Measurements from ENCODE around the gene GNAT3. TPM values are rescaled to one million over a fixed set of nuclear protein-coding genes. Genes with fewer than 3 reads are reported as not detected.

Gene GNAT3
- total RNA-seq, 1 donor from 2014 or later: not detected

GRCh38 chr7:80472491-80473200, 39.2 kb downstream of the GNAT3 start:
- no peak overlapping the region for H3K4me3 Mint-ChIP-seq
- H3K4me1 Mint-ChIP-seq (ENCODE audit: low read depth): no peaks in the 10 kb centered on the region
- peaks cover 2% of the 10 kb centered on the region for H3K27me3 Mint-ChIP-seq (ENCODE audit: insufficient read depth)
- intact Hi-C loops (cut with micrococcal nuclease): no loop called here
- DNase-seq (ENCODE audit: low spot score): no peak
- H3K27ac Mint-ChIP-seq: no peak overlapping the region
- H3K9me3 Mint-ChIP-seq: no peaks in the 10 kb centered on the region
- no peaks in the 10 kb centered on the region for H3K36me3 Mint-ChIP-seq (ENCODE audit: low read depth)

- H3K4me1 Mint-ChIP-seq (ENCODE audit: low read depth): no peaks in the 10 kb centered on the region
- no peaks in the 10 kb centered on the region for H3K9me3 Mint-ChIP-seq
- H3K4me3 Mint-ChIP-seq: no peak overlapping the region
- H3K36me3 Mint-ChIP-seq (ENCODE audit: low read depth): no peaks in the 10 kb centered on the region
- DNase-seq (ENCODE audit: low spot score): no peak
- intact Hi-C loops (cut with micrococcal nuclease): no loop called here
- peaks cover 4% of the 10 kb centered on the region for H3K27me3 Mint-ChIP-seq (ENCODE audit: insufficient read depth)
- H3K27ac Mint-ChIP-seq: no peak overlapping the region
Measured at GRCh38 chr7:80468931-80469714, 42.7 kb downstream of the GNAT3 start.

GRCh38 chr7:80467069-80467468, 44.8 kb downstream of the GNAT3 start:
- H3K9me3 Mint-ChIP-seq: no peaks in the 10 kb centered on the region
- H3K27ac Mint-ChIP-seq: no peak overlapping the region
- H3K4me3 Mint-ChIP-seq: no peak overlapping the region
- no peak for DNase-seq (ENCODE audit: low spot score)
- intact Hi-C loops (cut with micrococcal nuclease): no loop called here
- H3K27me3 Mint-ChIP-seq (ENCODE audit: insufficient read depth): peaks cover 3% of the 10 kb centered on the region
- H3K4me1 Mint-ChIP-seq (ENCODE audit: low read depth): no peaks in the 10 kb centered on the region
- H3K36me3 Mint-ChIP-seq (ENCODE audit: low read depth): no peaks in the 10 kb centered on the region

GRCh38 chr7:80466636-80467035, 45.2 kb downstream of the GNAT3 start:
- H3K4me3 Mint-ChIP-seq: no peak overlapping the region
- intact Hi-C loops (cut with micrococcal nuclease): no loop called here
- no peaks in the 10 kb centered on the region for H3K9me3 Mint-ChIP-seq
- H3K4me1 Mint-ChIP-seq (ENCODE audit: low read depth): no peaks in the 10 kb centered on the region
- H3K36me3 Mint-ChIP-seq (ENCODE audit: low read depth): no peaks in the 10 kb centered on the region
- peaks cover 1% of the 10 kb centered on the region for H3K27me3 Mint-ChIP-seq (ENCODE audit: insufficient read depth)
- no peak overlapping the region for H3K27ac Mint-ChIP-seq
- no peak for DNase-seq (ENCODE audit: low spot score)

GRCh38 chr7:80464211-80464610, 47.7 kb downstream of the GNAT3 start:
- H3K4me1 Mint-ChIP-seq (ENCODE audit: low read depth): no peaks in the 10 kb centered on the region
- H3K27me3 Mint-ChIP-seq (ENCODE audit: insufficient read depth): peaks cover 1% of the 10 kb centered on the region
- intact Hi-C loops (cut with micrococcal nuclease): no loop called here
- H3K4me3 Mint-ChIP-seq: no peak overlapping the region
- DNase-seq (ENCODE audit: low spot score): no peak
- no peaks in the 10 kb centered on the region for H3K9me3 Mint-ChIP-seq
- no peaks in the 10 kb centered on the region for H3K36me3 Mint-ChIP-seq (ENCODE audit: low read depth)
- H3K27ac Mint-ChIP-seq: no peak overlapping the region

GRCh38 chr7:80463272-80463920, 48.5 kb downstream of the GNAT3 start:
- Mint-ChIP-seq H3K9me3 (no peaks in the 10 kb centered on the region), H3K4me1 (ENCODE audit: low read depth) (no peaks in the 10 kb centered on the region), H3K27me3 (ENCODE audit: insufficient read depth) (peaks cover 1% of the 10 kb centered on the region), H3K36me3 (ENCODE audit: low read depth) (no peaks in the 10 kb centered on the region), H3K27ac (no peak overlapping the region), H3K4me3 (no peak overlapping the region)
- DNase-seq (ENCODE audit: low spot score): no peak
- intact Hi-C loops (cut with micrococcal nuclease): no loop called here

- H3K4me1 Mint-ChIP-seq (ENCODE audit: low read depth): no peaks in the 10 kb centered on the region
- intact Hi-C loops (cut with micrococcal nuclease): no loop called here
- DNase-seq (ENCODE audit: low spot score): no peak
- no peaks in the 10 kb centered on the region for H3K27me3 Mint-ChIP-seq (ENCODE audit: insufficient read depth)
- H3K4me3 Mint-ChIP-seq: no peak overlapping the region
- no peaks in the 10 kb centered on the region for H3K36me3 Mint-ChIP-seq (ENCODE audit: low read depth)
- no peak overlapping the region for H3K27ac Mint-ChIP-seq
- no peaks in the 10 kb centered on the region for H3K9me3 Mint-ChIP-seq
Measured at GRCh38 chr7:80460857-80461256, 51.0 kb downstream of the GNAT3 start.

GRCh38 chr7:80459776-80460510, 51.9 kb downstream of the GNAT3 start:
- intact Hi-C loops (cut with micrococcal nuclease): loop anchor here (10.0 kb wide), 1 partner anchor 365 kb away; no protein-coding TSS in a partner anchor

GRCh38 chr7:80458822-80459725, 52.8 kb downstream of the GNAT3 start:
- H3K27ac Mint-ChIP-seq: no peak overlapping the region
- H3K36me3 Mint-ChIP-seq (ENCODE audit: low read depth): no peaks in the 10 kb centered on the region
- no peaks in the 10 kb centered on the region for H3K27me3 Mint-ChIP-seq (ENCODE audit: insufficient read depth)
- no peaks in the 10 kb centered on the region for H3K4me1 Mint-ChIP-seq (ENCODE audit: low read depth)
- no peaks in the 10 kb centered on the region for H3K9me3 Mint-ChIP-seq
- H3K4me3 Mint-ChIP-seq: no peak overlapping the region
- DNase-seq (ENCODE audit: low spot score): no peak
- intact Hi-C loops (cut with micrococcal nuclease): loop anchor here (10.0 kb wide), 1 partner anchor 364 kb away; no protein-coding TSS in a partner anchor

More at GRCh38 chr7:80459776-80460510, 51.9 kb downstream of the GNAT3 start:
- Mint-ChIP-seq H3K4me3 (no peak overlapping the region), H3K27ac (no peak overlapping the region), H3K9me3 (no peaks in the 10 kb centered on the region), H3K27me3 (ENCODE audit: insufficient read depth) (no peaks in the 10 kb centered on the region), H3K36me3 (ENCODE audit: low read depth) (no peaks in the 10 kb centered on the region), H3K4me1 (ENCODE audit: low read depth) (no peaks in the 10 kb centered on the region)
- DNase-seq (ENCODE audit: low spot score): no peak

GRCh38 chr7:80453699-80454340, 58.0 kb downstream of the GNAT3 start:
- no peak for DNase-seq (ENCODE audit: low spot score)
- Mint-ChIP-seq H3K4me1 (ENCODE audit: low read depth) (no peaks in the 10 kb centered on the region), H3K4me3 (no peak overlapping the region), H3K36me3 (ENCODE audit: low read depth) (no peaks in the 10 kb centered on the region), H3K9me3 (no peaks in the 10 kb centered on the region), H3K27me3 (ENCODE audit: insufficient read depth) (no peaks in the 10 kb centered on the region), H3K27ac (no peak overlapping the region)
- intact Hi-C loops (cut with micrococcal nuclease): loop anchor here (1.0 to 10.0 kb wide), 2 partner anchors 359 to 394 kb away; no protein-coding TSS in a partner anchor

- no peak for DNase-seq (ENCODE audit: low spot score)
- no peaks in the 10 kb centered on the region for H3K36me3 Mint-ChIP-seq (ENCODE audit: low read depth)
- no peak overlapping the region for H3K27ac Mint-ChIP-seq
- H3K27me3 Mint-ChIP-seq (ENCODE audit: insufficient read depth): no peaks in the 10 kb centered on the region
- no peaks in the 10 kb centered on the region for H3K4me1 Mint-ChIP-seq (ENCODE audit: low read depth)
- intact Hi-C loops (cut with micrococcal nuclease): loop anchor here (10.0 kb wide), 1 partner anchor 356 kb away; no protein-coding TSS in a partner anchor
- no peak overlapping the region for H3K4me3 Mint-ChIP-seq
- no peaks in the 10 kb centered on the region for H3K9me3 Mint-ChIP-seq
Measured at GRCh38 chr7:80450621-80451308, 61.1 kb downstream of the GNAT3 start.

All from activated T-helper 1 cell treated with anti-CD3 and anti-CD28 coated beads, Interleukin-12 subunit alpha, Interleukin-12 subunit beta, Interleukin-2, Interleukin-4 antibody, amounts not matched to agents 30 ng/mL and 10 ng/mL and 1 ng/mL, durations not matched to agents 14 hours and 24 hours and 36 hours (primary cell).